Progenitor cell of endocrine pancreas (in vitro differentiated cells): ENCODE results near the gene COL19A1. TPM values are rescaled to one million over a fixed set of nuclear protein-coding genes. Genes with fewer than 3 reads are reported as not detected.
"Not testable (repeated sequence)": the region's sequence is repeated elsewhere in the genome, so short reads cannot be mapped to it uniquely, and the experiment has no call there.

Source experiments
- DNase-seq: peaks from one replicate; pipeline ENCODE4 v3.0.0; 2021; ENCODE audit warnings: low spot score; ENCODE audit not compliant: unreplicated experiment
- H3K27ac Mint-ChIP-seq: 2 replicates; pipeline ENCODE4 v1.8.0; 2021; ENCODE audit warnings: mild to moderate bottlenecking, moderate library complexity, mixed read lengths
- H3K27me3 Mint-ChIP-seq: 2 replicates; pipeline ENCODE4 v1.8.0; 2021; ENCODE audit warnings: mixed read lengths
- H3K36me3 Mint-ChIP-seq: 2 replicates; pipeline ENCODE4 v1.8.0; 2022; ENCODE audit warnings: mixed read lengths; ENCODE audit not compliant: insufficient read depth
- H3K4me1 Mint-ChIP-seq: 2 replicates; pipeline ENCODE4 v1.8.0; 2021; ENCODE audit warnings: low read depth, mixed read lengths
- H3K4me3 Mint-ChIP-seq: 2 replicates; pipeline ENCODE4 v1.8.0; 2021; ENCODE audit warnings: low read depth, mild to moderate bottlenecking, moderate library complexity, mixed read lengths
- H3K9me3 Mint-ChIP-seq: 2 replicates; pipeline ENCODE4 v1.8.0; 2021; ENCODE audit warnings: low read depth, mixed read lengths
- CTCF ChIP-seq: fragments of 200-600 bp; sonication (generic); IDR thresholded peaks from one replicate; pipeline ENCODE4 v1.5.0; 2021; ENCODE audit warnings: antibody characterized with exemption, mild to moderate bottlenecking; ENCODE audit not compliant: unreplicated experiment
- total RNA-seq: library from RNA; stranded (reverse); gene quantifications from 2 replicates; pipeline ENCODE4 v1.2.1, GENCODE V29; 2021

COL19A1 gene
- total RNA-seq, 1 donor from 2014 or later, result 2.3 TPM

- DNase-seq, result no peak
- H3K27ac Mint-ChIP-seq, result no peak overlapping the region
- no peaks in the 10 kb centered on the region for H3K9me3 Mint-ChIP-seq
- no peaks in the 10 kb centered on the region for H3K36me3 Mint-ChIP-seq
- TF ChIP-seq CTCF, result no peak
- H3K4me3 Mint-ChIP-seq, result no peak overlapping the region
- H3K27me3 Mint-ChIP-seq, result no peaks in the 10 kb centered on the region
- H3K4me1 Mint-ChIP-seq, result peaks cover 12% of the 10 kb centered on the region
These were observed 46.3 kb upstream of the COL19A1 start for GRCh38 chr6:69820018-69820417.

GRCh38 chr6:69820438-69820837, 45.9 kb upstream of the COL19A1 start:
- Mint-ChIP-seq H3K36me3 (no peaks in the 10 kb centered on the region), H3K4me1 (peaks cover 8% of the 10 kb centered on the region), H3K27me3 (no peaks in the 10 kb centered on the region), H3K9me3 (no peaks in the 10 kb centered on the region), H3K27ac (no peak overlapping the region), H3K4me3 (no peak overlapping the region)
- TF ChIP-seq CTCF, result no peak
- DNase-seq, result no peak

GRCh38 chr6:69824355-69824754, 42.0 kb upstream of the COL19A1 start:
- H3K27ac Mint-ChIP-seq, H3K36me3 Mint-ChIP-seq, H3K9me3 Mint-ChIP-seq, H3K27me3 Mint-ChIP-seq, H3K4me1 Mint-ChIP-seq, DNase-seq, H3K4me3 Mint-ChIP-seq: not testable (repeated sequence)

- peak overlapping the region; percentile 71 for H3K27ac Mint-ChIP-seq
- no peak overlapping the region for H3K4me3 Mint-ChIP-seq
- H3K9me3 Mint-ChIP-seq, result no peaks in the 10 kb centered on the region
- DNase-seq, result no peak
- H3K4me1 Mint-ChIP-seq, result peaks cover 9% of the 10 kb centered on the region
- no peak for TF ChIP-seq CTCF
- no peaks in the 10 kb centered on the region for H3K27me3 Mint-ChIP-seq
- H3K36me3 Mint-ChIP-seq, result no peaks in the 10 kb centered on the region
These were observed 40.5 kb upstream of the COL19A1 start for GRCh38 chr6:69825904-69826303.

GRCh38 chr6:69827276-69827893, 39.0 kb upstream of the COL19A1 start:
- no peak for DNase-seq
- H3K27me3 Mint-ChIP-seq, result no peaks in the 10 kb centered on the region
- no peak overlapping the region for H3K27ac Mint-ChIP-seq
- H3K9me3 Mint-ChIP-seq, result peaks cover 2% of the 10 kb centered on the region
- no peaks in the 10 kb centered on the region for H3K36me3 Mint-ChIP-seq
- no peak for TF ChIP-seq CTCF
- H3K4me3 Mint-ChIP-seq, result no peak overlapping the region
- peaks cover 9% of the 10 kb centered on the region for H3K4me1 Mint-ChIP-seq

GRCh38 chr6:69832558-69832957, 33.8 kb upstream of the COL19A1 start:
- H3K4me1 Mint-ChIP-seq, result peaks cover 9% of the 10 kb centered on the region
- H3K9me3 Mint-ChIP-seq, result peaks cover 2% of the 10 kb centered on the region
- no peaks in the 10 kb centered on the region for H3K27me3 Mint-ChIP-seq
- H3K4me3 Mint-ChIP-seq, result no peak overlapping the region
- H3K36me3 Mint-ChIP-seq, result no peaks in the 10 kb centered on the region
- H3K27ac Mint-ChIP-seq, result no peak overlapping the region
- DNase-seq, result no peak
- no peak for TF ChIP-seq CTCF
